Astrocyte of the spinal cord (primary cell): Measurements from ENCODE around the gene KRTAP5-1.
"Not testable (repeated sequence)": the region's sequence is repeated elsewhere in the genome, so short reads cannot be mapped to it uniquely, and the experiment has no call there.

Experiments used
- DNase-seq: peaks from one replicate; pipeline ENCODE4 v3.0.0; 2011; ENCODE audit warnings: low read depth, low spot score
- H3K4me3 ChIP-seq: 2 replicates; pipeline ENCODE4 v1.5.1; 2011; ENCODE audit warnings: low read depth, mild to moderate bottlenecking, low read length, moderate library complexity
- CTCF ChIP-seq: IDR thresholded peaks from 2 replicates; pipeline ENCODE4 v1.5.1; 2012; ENCODE audit warnings: low read depth, mild to moderate bottlenecking, low read length, inconsistent platforms
- in situ Hi-C: cut with HindIII; loops from 2 replicates; pipeline ENCODE4 v1.10.0; 2017; ENCODE audit warnings: low sequenced_read_pairs

The KRTAP5-1 gene

DNA sequence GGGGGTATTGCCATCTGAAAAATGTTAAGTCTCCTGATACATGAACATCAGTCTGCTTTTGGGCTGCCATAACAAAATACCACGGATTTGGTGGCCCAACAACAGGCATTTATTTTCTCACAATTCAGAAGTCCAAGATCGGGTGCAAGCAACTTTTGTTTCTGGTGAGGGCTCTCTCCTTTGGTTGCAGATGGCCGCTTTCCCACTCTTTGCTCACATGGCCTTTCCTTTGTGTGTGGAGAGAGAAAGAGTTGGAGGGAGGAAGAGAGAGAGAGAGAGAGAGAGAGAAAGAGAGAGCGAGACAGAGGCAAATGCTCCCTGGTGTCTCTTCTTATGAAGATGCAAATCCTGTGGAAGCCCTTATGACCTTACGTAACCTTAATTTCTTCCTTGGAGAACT, 15.5 kb upstream of the KRTAP5-1 start:
- no peak for TF ChIP-seq CTCF
- H3K4me3 ChIP-seq, result no peak overlapping the region
- in situ Hi-C loops, result no loop called here
- DNase-seq, result no peak

GRCh38 chr11:1598816-1599215, 13.7 kb upstream of the KRTAP5-1 start:
- DNase-seq, result no peak
- in situ Hi-C loops, result no loop called here
- no peak overlapping the region for H3K4me3 ChIP-seq
- TF ChIP-seq CTCF, result no peak

- H3K4me3 ChIP-seq, in situ Hi-C loops, DNase-seq: not testable (repeated sequence)
Observed at GRCh38 chr11:1598406-1598805, 13.3 kb upstream of the KRTAP5-1 start.

DNA sequence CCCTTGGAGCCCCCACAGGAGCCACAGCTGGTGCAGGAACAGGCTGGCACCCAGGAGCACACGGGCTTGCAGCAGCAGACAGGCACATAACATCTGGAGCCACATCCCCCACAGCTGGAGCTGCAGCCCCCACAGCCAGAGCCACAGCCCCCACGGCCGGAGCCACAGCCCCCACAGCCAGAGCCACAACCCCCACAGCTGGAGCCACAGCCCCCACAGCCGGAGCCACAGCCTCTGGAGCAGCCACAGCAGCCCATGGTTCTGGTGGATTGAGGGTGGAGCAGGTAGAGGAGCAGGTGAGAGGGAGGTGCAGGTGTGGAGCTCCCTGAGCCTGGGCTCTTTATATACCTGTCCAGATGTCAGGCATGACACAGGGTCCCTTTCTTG, 12.9 kb upstream of the KRTAP5-1 start, which contains the start of gene KRTAP5-2:
TSS of gene KRTAP5-2 (minus strand) at position 301 of the 387 bp plus-strand sequence. CDS start at position 257, 44 bp downstream.
- in situ Hi-C loops, result no loop called here
- no peak within 1 kb of the TSS for H3K4me3 ChIP-seq
- DNase-seq, result no peak
- no peak for TF ChIP-seq CTCF

GRCh38 chr11:1597331-1597993, 12.4 kb upstream of the KRTAP5-1 start:
- in situ Hi-C loops, result no loop called here
- DNase-seq, result no peak
- no peak for TF ChIP-seq CTCF
- H3K4me3 ChIP-seq, result no peak overlapping the region

- in situ Hi-C loops, DNase-seq, H3K4me3 ChIP-seq: not testable (repeated sequence)
Observed at GRCh38 chr11:1596576-1597121, 11.6 kb upstream of the KRTAP5-1 start.

DNA sequence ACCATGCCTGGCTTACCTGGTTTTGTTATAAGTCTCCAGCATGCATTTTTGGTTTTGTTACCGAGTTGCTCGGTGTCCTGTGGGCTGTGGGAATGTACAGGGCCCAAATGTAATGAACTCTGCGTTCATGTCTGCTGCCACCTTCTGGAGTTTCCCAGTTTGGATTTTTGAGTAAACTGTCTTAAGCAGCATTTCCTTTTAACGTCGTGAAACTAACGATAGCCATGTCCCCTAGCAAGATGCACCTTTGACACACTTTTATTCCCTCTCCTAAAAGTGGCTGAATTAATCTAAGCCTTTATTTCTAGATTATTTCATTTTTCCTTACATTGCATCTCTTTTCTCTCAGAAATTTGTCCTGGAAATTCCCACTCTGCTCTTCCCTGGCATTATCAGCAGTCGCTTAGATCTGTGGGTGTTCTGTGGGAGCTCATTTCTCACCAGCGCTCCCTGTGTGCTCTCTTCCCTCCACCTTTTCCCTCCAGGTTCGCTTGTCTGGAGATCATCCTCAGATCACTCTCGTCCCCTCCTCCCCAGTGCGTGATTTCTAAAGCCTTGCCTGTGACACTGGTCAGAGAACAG, 11.0 kb upstream of the KRTAP5-1 start:
- DNase-seq, in situ Hi-C loops, H3K4me3 ChIP-seq: not testable (repeated sequence)
- TF ChIP-seq CTCF, result peak; percentile 18
